Calu3 (cell line): ENCODE data around the gene FBH1. TPM values are rescaled to one million over a fixed set of nuclear protein-coding genes. Genes with fewer than 3 reads are reported as not detected.

Experiments
- BruUV-seq: library from RNA; stranded (reverse); fragments of 400-500 nt; replicated peaks from 2 replicates; lab custom pipeline; 2021; lab: Mats Ljungman, UMichigan
- CTCF ChIA-PET: fragments of 300-600 bp; sonication (Branson Sonifier 250); formaldehyde crosslinking; loops from one replicate; lab custom pipeline; 2022; ENCODE audit warnings: antibody characterized with exemption; lab: Charles Lee
- DNase-seq: peaks from one replicate; pipeline ENCODE4 v3.0.0; 2022
- H3K27ac Mint-ChIP-seq: one replicate; pipeline ENCODE4 v1.8.0; 2022; ENCODE audit warnings: mixed read lengths; ENCODE audit not compliant: unreplicated experiment
- H3K27me3 Mint-ChIP-seq: one replicate; pipeline ENCODE4 v1.8.0; 2022; ENCODE audit warnings: mixed read lengths; ENCODE audit not compliant: unreplicated experiment
- H3K36me3 Mint-ChIP-seq: one replicate; pipeline ENCODE4 v1.8.0; 2022; ENCODE audit warnings: mild to moderate bottlenecking, moderate library complexity, mixed read lengths; ENCODE audit not compliant: insufficient read depth, unreplicated experiment
- H3K4me1 Mint-ChIP-seq: one replicate; pipeline ENCODE4 v1.8.0; 2022; ENCODE audit warnings: mild to moderate bottlenecking, low read depth, mixed read lengths; ENCODE audit not compliant: unreplicated experiment
- H3K4me3 Mint-ChIP-seq: one replicate; pipeline ENCODE4 v1.8.0; 2022; ENCODE audit warnings: mild to moderate bottlenecking, low read depth, moderate library complexity, mixed read lengths; ENCODE audit not compliant: unreplicated experiment
- H3K9me3 Mint-ChIP-seq: one replicate; pipeline ENCODE4 v1.8.0; 2022; ENCODE audit warnings: low read depth, mixed read lengths; ENCODE audit not compliant: unreplicated experiment
- CTCF ChIP-seq: fragments of 200-600 bp; IDR thresholded peaks from one replicate; pipeline ENCODE4 v1.8.0; 2022; ENCODE audit warnings: antibody characterized with exemption; ENCODE audit not compliant: unreplicated experiment
- intact Hi-C: fragments of 100-400 bp; cut with micrococcal nuclease; formaldehyde crosslinking; loops from one replicate; pipeline ENCODE4 v1.10.0; 2022; ENCODE audit not compliant: unreplicated experiment
- total RNA-seq: library from RNA; stranded (reverse); gene quantifications from 2 replicates; pipeline ENCODE4 v1.2.3, GENCODE V29; 2022

Gene FBH1
- total RNA-seq, 1 experiment from 2014 or later = 79.4 TPM

GRCh38 chr10:5855979-5856700 is 33.9 kb upstream of the FBH1 start:
- no peaks in the 10 kb centered on the region for H3K27me3 Mint-ChIP-seq
- no peaks in the 10 kb centered on the region for H3K36me3 Mint-ChIP-seq
- no peak for DNase-seq
- CTCF ChIA-PET = interaction anchor here (0.6 kb wide), 1 partner anchor 13 kb away, joined by 3 read pairs; no protein-coding TSS in a partner anchor
- no peak for TF ChIP-seq CTCF
- H3K9me3 Mint-ChIP-seq = no peaks in the 10 kb centered on the region
- H3K27ac Mint-ChIP-seq = no peak overlapping the region
- no peak overlapping the region for H3K4me3 Mint-ChIP-seq
- H3K4me1 Mint-ChIP-seq = no peaks in the 10 kb centered on the region
- no TSS peak for BruUV-seq
- intact Hi-C loops = no loop called here

- intact Hi-C loops = no loop called here
- CTCF ChIA-PET = no interaction called here
- H3K4me3 Mint-ChIP-seq = no peak overlapping the region
- no peaks in the 10 kb centered on the region for H3K4me1 Mint-ChIP-seq
- no peaks in the 10 kb centered on the region for H3K9me3 Mint-ChIP-seq
- TF ChIP-seq CTCF = no peak
- H3K27ac Mint-ChIP-seq = no peak overlapping the region
- H3K27me3 Mint-ChIP-seq = no peaks in the 10 kb centered on the region
- DNase-seq = no peak
- no peaks in the 10 kb centered on the region for H3K36me3 Mint-ChIP-seq
- BruUV-seq = no TSS peak
These were observed 33.4 kb upstream of the FBH1 start for GRCh38 chr10:5856701-5857004.

- Mint-ChIP-seq H3K27ac (no peak overlapping the region), H3K9me3 (no peaks in the 10 kb centered on the region), H3K27me3 (no peaks in the 10 kb centered on the region), H3K4me3 (no peak overlapping the region), H3K4me1 (no peaks in the 10 kb centered on the region), H3K36me3 (no peaks in the 10 kb centered on the region)
- DNase-seq = no peak
- no peak for TF ChIP-seq CTCF
- BruUV-seq = no TSS peak
- CTCF ChIA-PET = no interaction called here
- intact Hi-C loops = no loop called here
These were observed 31.2 kb upstream of the FBH1 start for GRCh38 chr10:5858811-5859210.

- no peak overlapping the region for H3K27ac Mint-ChIP-seq
- no peak for DNase-seq
- H3K36me3 Mint-ChIP-seq = no peaks in the 10 kb centered on the region
- intact Hi-C loops = no loop called here
- CTCF ChIA-PET = interaction anchor here (0.6 kb wide), 1 partner anchor 528 kb away, joined by 4 read pairs; no protein-coding TSS in a partner anchor
- no peak overlapping the region for H3K4me3 Mint-ChIP-seq
- H3K9me3 Mint-ChIP-seq = no peaks in the 10 kb centered on the region
- TF ChIP-seq CTCF = no peak
- H3K27me3 Mint-ChIP-seq = no peaks in the 10 kb centered on the region
- no TSS peak for BruUV-seq
- H3K4me1 Mint-ChIP-seq = no peaks in the 10 kb centered on the region
These were observed 30.0 kb upstream of the FBH1 start for GRCh38 chr10:5860066-5860465.
